HCT116 (cell line): ENCODE measurements around the gene ADAMTS16. TPM values are rescaled to one million over a fixed set of nuclear protein-coding genes. Genes with fewer than 3 reads are reported as not detected.

Experiments used
- ATAC-seq: fragments of 200-7000 bp; cut with Tn5 transposase; 2 replicates; pipeline ENCODE4 v1.9.1; 2020; ENCODE audit warnings: mild to moderate bottlenecking, moderate library complexity
- BruUV-seq: library from RNA; stranded (reverse); fragments of 400-500 nt; replicated peaks from 2 replicates; lab custom pipeline; 2021; lab: Mats Ljungman, UMichigan
- CTCF ChIA-PET: fragments of 300-600 bp; sonication (Branson Sonifier 250); formaldehyde crosslinking; loops from one replicate; lab custom pipeline; 2021; ENCODE audit warnings: antibody characterized with exemption; lab: Charles Lee
- POLR2A ChIA-PET: fragments of 300-600, 350-600 bp; sonication (Branson Sonifier 250); formaldehyde crosslinking; loops from one replicate; lab custom pipeline; 2021; ENCODE audit warnings: antibody characterized with exemption; lab: Charles Lee
- RAD21 ChIA-PET, 2 experiments: fragments of 300-600 bp; sonication (Branson Sonifier 250); formaldehyde crosslinking; loops; one replicate each; lab custom pipeline; 2023; ENCODE audit warnings: low total read pairs in 2 of 2; ENCODE audit not compliant: uncharacterized antibody in 2 of 2, unreplicated experiment in 2 of 2, low non-redundant PET in 1 of 2; lab: Charles Lee
- DNase-seq: peaks from one replicate; pipeline ENCODE4 v3.0.0-alpha.2; 2010; ENCODE audit warnings: low read depth, low spot score
- H2AFZ ChIP-seq: fragments of 200-600 bp; shearing (Covaris generic), sonication (generic); 2 replicates; pipeline ENCODE4 v1.6.1; 2017; ENCODE audit warnings: low read depth, mixed run types, mixed read lengths, antibody characterized with exemption, low read length; ENCODE audit not compliant: poor library complexity, severe bottlenecking
- H3K27ac ChIP-seq: 2 replicates; pipeline ENCODE4 v1.5.1; 2012; ENCODE audit warnings: low read depth, low read length
- H3K27me3 ChIP-seq: fragments of 200-600 bp; sonication (generic); 2 replicates; pipeline ENCODE4 v1.6.1; 2016; ENCODE audit warnings: mixed run types, low read length, mixed read lengths; ENCODE audit not compliant: insufficient read depth
- H3K36me3 ChIP-seq, 2 experiments: fragments of 200-500 bp in 1 of 2; fragments of 200-600 bp in 1 of 2; sonication (Bioruptor generic) in 1 of 2; sonication (generic) in 1 of 2; 2 replicates each; pipeline versions ENCODE4 v1.5.1 to v1.6.1; 2014 to 2016; ENCODE audit warnings: low read length in 2 of 2, inconsistent platforms in 1 of 2, mixed read lengths in 1 of 2, mixed run types in 1 of 2; ENCODE audit not compliant: insufficient read depth in 2 of 2, control insufficient read depth in 1 of 2
- H3K4me1 ChIP-seq, 2 experiments: fragments of 200-600 bp in 1 of 2; sonication (generic) in 1 of 2; 2 replicates each; pipeline versions ENCODE4 v1.5.1 to v1.6.1; 2012 to 2017; ENCODE audit warnings: low read length in 2 of 2, inconsistent platforms in 1 of 2, mild to moderate bottlenecking in 1 of 2, mixed read lengths in 1 of 2, mixed run types in 1 of 2, moderate library complexity in 1 of 2; ENCODE audit not compliant: insufficient read depth in 2 of 2, control insufficient read depth in 1 of 2
- H3K4me2 ChIP-seq: fragments of 200-600 bp; sonication (generic); 2 replicates; pipeline ENCODE4 v1.6.1; 2017; ENCODE audit warnings: mixed run types, low read length, mixed read lengths
- H3K4me3 ChIP-seq, 2 experiments: fragments of 200-600 bp in 1 of 2; sonication (generic) in 1 of 2; replicated peaks in 1 of 2; 2 replicates each; pipeline ENCODE4 v1.5.1; 2011 to 2016; ENCODE audit warnings: low read length in 2 of 2, control low read depth in 1 of 2, low read depth in 1 of 2, mild to moderate bottlenecking in 1 of 2, mixed read lengths in 1 of 2, mixed run types in 1 of 2
- H3K79me2 ChIP-seq: fragments of 200-600 bp; sonication (generic); 2 replicates; pipeline ENCODE4 v1.6.1; 2017; ENCODE audit warnings: mild to moderate bottlenecking, mixed run types, low read length, moderate library complexity, mixed read lengths; ENCODE audit not compliant: insufficient read depth
- H3K9ac ChIP-seq: fragments of 200-600 bp; sonication (generic); 2 replicates; pipeline ENCODE4 v1.6.1; 2016; ENCODE audit warnings: low read length, mixed read lengths
- H3K9me2 ChIP-seq: fragments of 200-600 bp; sonication (generic), shearing (Covaris generic); 2 replicates; pipeline ENCODE4 v1.6.1; 2017; ENCODE audit warnings: mixed run types, mild to moderate bottlenecking, moderate library complexity; ENCODE audit not compliant: insufficient read depth
- H3K9me3 ChIP-seq, 2 experiments: fragments of 200-500 bp in 1 of 2; fragments of 200-600 bp in 1 of 2; sonication (Bioruptor generic) in 1 of 2; sonication (generic) in 1 of 2; 2 replicates each; pipeline ENCODE4 v1.6.1; 2014 to 2017; ENCODE audit warnings: low read length in 2 of 2, mixed read lengths in 2 of 2, inconsistent platforms in 1 of 2, low read depth in 1 of 2, mild to moderate bottlenecking in 1 of 2, mixed run types in 1 of 2, moderate library complexity in 1 of 2; ENCODE audit not compliant: control insufficient read depth in 1 of 2, insufficient read depth in 1 of 2
- H4K20me1 ChIP-seq: fragments of 200-600 bp; sonication (generic), shearing (Covaris generic); 2 replicates; pipeline ENCODE4 v1.6.1; 2017; ENCODE audit warnings: mixed run types, mild to moderate bottlenecking, moderate library complexity; ENCODE audit not compliant: insufficient read depth
- ATF3 ChIP-seq: IDR thresholded peaks from 2 replicates; pipeline ENCODE4 v1.6.1; 2012
- CBX3 ChIP-seq: IDR thresholded peaks from 2 replicates; pipeline ENCODE4 v1.6.1; 2012; ENCODE audit warnings: low read depth
- CEBPB ChIP-seq: IDR thresholded peaks from 2 replicates; pipeline ENCODE4 v1.6.1; 2012; ENCODE audit warnings: low read depth
- CTCF ChIP-seq, 3 experiments: fragments of 200-600 bp in 1 of 3; sonication (generic) in 1 of 3; IDR thresholded peaks in 2 of 3; conservative IDR thresholded peaks in 1 of 3; 2 replicates each; pipeline ENCODE4 v1.5.1; 2012 to 2017; ENCODE audit warnings: low read depth in 2 of 3, low read length in 2 of 3, antibody characterized with exemption in 1 of 3, borderline replicate concordance in 1 of 3, control low read depth in 1 of 3, mild to moderate bottlenecking in 1 of 3, mixed read lengths in 1 of 3, mixed run types in 1 of 3, moderate library complexity in 1 of 3; ENCODE audit not compliant: insufficient read depth in 1 of 3
- EGR1 ChIP-seq: IDR thresholded peaks from 2 replicates; pipeline ENCODE4 v1.6.1; 2012; ENCODE audit warnings: low read depth
- ELF1 ChIP-seq: IDR thresholded peaks from 2 replicates; pipeline ENCODE4 v1.6.1; 2012; ENCODE audit warnings: low read depth, borderline replicate concordance
- EZH2 ChIP-seq: fragments of 200-600 bp; sonication (generic); IDR thresholded peaks from 2 replicates; pipeline ENCODE4 v1.6.1; 2017; ENCODE audit warnings: antibody characterized with exemption, mixed run types
- FOSL1 ChIP-seq: IDR thresholded peaks from 2 replicates; pipeline ENCODE4 v1.6.1; 2012; ENCODE audit warnings: low read depth
- JUND ChIP-seq: IDR thresholded peaks from 2 replicates; pipeline ENCODE4 v1.6.1; 2012
- POLR2A ChIP-seq: IDR thresholded peaks from 2 replicates; pipeline ENCODE4 v1.7.0; 2011; ENCODE audit warnings: borderline replicate concordance; ENCODE audit not compliant: insufficient read depth, insufficient read length; ENCODE audit errors: extremely low read depth
- POLR2AphosphoS5 ChIP-seq: IDR thresholded peaks from 2 replicates; pipeline ENCODE4 v1.6.1; 2011; ENCODE audit warnings: mild to moderate bottlenecking, low read depth, low read length, moderate library complexity
- RAD21 ChIP-seq: IDR thresholded peaks from 2 replicates; pipeline ENCODE4 v1.6.1; 2012; ENCODE audit warnings: low read depth, mild to moderate bottlenecking
- REST ChIP-seq: IDR thresholded peaks from 2 replicates; pipeline ENCODE4 v1.6.1; 2012; ENCODE audit warnings: low read depth
- SIN3A ChIP-seq: IDR thresholded peaks from 2 replicates; pipeline ENCODE4 v1.6.1; 2012; ENCODE audit warnings: low read depth
- SP1 ChIP-seq: IDR thresholded peaks from 2 replicates; pipeline ENCODE4 v1.6.1; 2012; ENCODE audit warnings: low read depth
- SRF ChIP-seq: IDR thresholded peaks from 2 replicates; pipeline ENCODE4 v1.6.1; 2012; ENCODE audit warnings: low read depth
- TCF7L2 ChIP-seq: IDR thresholded peaks from 2 replicates; pipeline ENCODE4 v1.7.0; 2011; ENCODE audit warnings: borderline replicate concordance, inconsistent platforms; ENCODE audit not compliant: insufficient read depth, insufficient read length; ENCODE audit errors: extremely low read depth
- ZFX ChIP-seq: fragments of 450-650 bp; IDR thresholded peaks from 2 replicates; pipeline ENCODE4 v1.6.1; 2017
- ZNF274 ChIP-seq: fragments of 200-500 bp; sonication (Bioruptor generic); IDR thresholded peaks from 2 replicates; pipeline ENCODE4 v1.6.1; 2014; ENCODE audit warnings: mild to moderate bottlenecking, low read depth, low read length, inconsistent platforms
- intact Hi-C: fragments of 100-400 bp; cut with micrococcal nuclease; formaldehyde crosslinking; loops from 2 replicates; pipeline ENCODE4 v1.10.0; 2022
- total RNA-seq: library from RNA; stranded (reverse); gene quantifications from one replicate; pipeline ENCODE4 v1.2.1, GENCODE V29; 2021; ENCODE audit not compliant: unreplicated experiment
- TF ChIP-seq, protein P1 (sequence below): IDR thresholded peaks from 2 replicates; pipeline ENCODE4 v1.6.1; 2011; ENCODE audit warnings: mild to moderate bottlenecking, low read length, moderate library complexity; ENCODE audit not compliant: insufficient replicate concordance; ENCODE audit errors: extremely low read depth

The ADAMTS16 gene
- total RNA-seq, 1 experiment from 2014 or later, result 2.4 TPM

- RAD21 ChIA-PET, result no interaction called here
- POLR2A ChIA-PET, result no interaction called here
- H3K9ac ChIP-seq, result no peak overlapping the region
- no peaks in the 10 kb centered on the region for H3K9me3 ChIP-seq
- DNase-seq (no peak), ATAC-seq (no peak)
- H4K20me1 ChIP-seq, result no peaks in the 10 kb centered on the region
- intact Hi-C loops, result no loop called here
- H3K27ac ChIP-seq, result no peak overlapping the region
- H3K27me3 ChIP-seq, result no peaks in the 10 kb centered on the region
- BruUV-seq, result no TSS peak
- no peak overlapping the region for H3K4me2 ChIP-seq
- no peak overlapping the region for H3K4me3 ChIP-seq
- CTCF ChIA-PET, result no interaction called here
- no peaks in the 10 kb centered on the region for H3K36me3 ChIP-seq
- H3K4me1 ChIP-seq, result peaks cover 6 to 7% of the 10 kb centered on the region in 2 experiments
- TF ChIP-seq TCF7L2, result no peak
- no peak for TF ChIP-seq CTCF (IDR thresholded peaks at IDR 0.05 in 2 of 3, conservative IDR thresholded peaks at IDR 0.05 in 1 of 3; ENCODE audit: borderline replicate concordance in 1 of 3, insufficient read depth in 1 of 3, low read depth in 2 of 3, low read length in 2 of 3)
- no peak for TF ChIP-seq EZH2
- no peak for TF ChIP-seq CBX3
- no peak for TF ChIP-seq SP1
- TF ChIP-seq SIN3A, result no peak
- TF ChIP-seq ZNF274, result no peak
- no peak for TF ChIP-seq REST
- no peak for TF ChIP-seq ATF3
- no peak for TF ChIP-seq FOSL1
- TF ChIP-seq POLR2AphosphoS5, result no peak
- TF ChIP-seq CEBPB, result no peak
- no peak for TF ChIP-seq RAD21
- TF ChIP-seq ZFX, result no peak
- no peak for TF ChIP-seq JUND
- TF ChIP-seq, protein P1, sequence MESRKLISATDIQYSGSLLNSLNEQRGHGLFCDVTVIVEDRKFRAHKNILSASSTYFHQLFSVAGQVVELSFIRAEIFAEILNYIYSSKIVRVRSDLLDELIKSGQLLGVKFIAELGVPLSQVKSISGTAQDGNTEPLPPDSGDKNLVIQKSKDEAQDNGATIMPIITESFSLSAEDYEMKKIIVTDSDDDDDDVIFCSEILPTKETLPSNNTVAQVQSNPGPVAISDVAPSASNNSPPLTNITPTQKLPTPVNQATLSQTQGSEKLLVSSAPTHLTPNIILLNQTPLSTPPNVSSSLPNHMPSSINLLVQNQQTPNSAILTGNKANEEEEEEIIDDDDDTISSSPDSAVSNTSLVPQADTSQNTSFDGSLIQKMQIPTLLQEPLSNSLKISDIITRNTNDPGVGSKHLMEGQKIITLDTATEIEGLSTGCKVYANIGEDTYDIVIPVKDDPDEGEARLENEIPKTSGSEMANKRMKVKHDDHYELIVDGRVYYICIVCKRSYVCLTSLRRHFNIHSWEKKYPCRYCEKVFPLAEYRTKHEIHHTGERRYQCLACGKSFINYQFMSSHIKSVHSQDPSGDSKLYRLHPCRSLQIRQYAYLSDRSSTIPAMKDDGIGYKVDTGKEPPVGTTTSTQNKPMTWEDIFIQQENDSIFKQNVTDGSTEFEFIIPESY, result no peak
- TF ChIP-seq POLR2A, result no peak
- no peak for TF ChIP-seq SRF
- no peak for TF ChIP-seq ELF1
- TF ChIP-seq EGR1, result no peak
- TF ChIP-seq, all 23 proteins: peak for 0
- Histone ChIP-seq H3K79me2 (no peaks in the 10 kb centered on the region), H3K9me2 (no peaks in the 10 kb centered on the region), H2AFZ (no peak overlapping the region)
Measured at GRCh38 chr5:5276430-5276829, 136.3 kb downstream of the ADAMTS16 start.
